Peyer's patch (tissue), 4 donors: ENCODE results near the gene CRY2. TPM values are rescaled to one million over a fixed set of nuclear protein-coding genes. Genes with fewer than 3 reads are reported as not detected.

Experiments used
- DNase-seq, 3 donors: peaks; one replicate each; pipeline ENCODE4 v3.0.0-alpha.2; 2017 to 2019
- H3K27ac ChIP-seq, 4 donors: fragments of 200-600 bp; sonication (generic); one replicate each; pipeline ENCODE4 v1.5.1; 2016 to 2019
- H3K27me3 ChIP-seq, 2 donors: fragments of 200-600 bp; sonication (generic); one replicate each; pipeline ENCODE4 v1.5.1; 2019
- H3K36me3 ChIP-seq, 3 donors: fragments of 200-600 bp; sonication (generic); one replicate each; pipeline ENCODE4 v1.5.1; 2016 to 2019
- H3K4me1 ChIP-seq, 4 donors: fragments of 200-600 bp; sonication (generic); one replicate each; pipeline ENCODE4 v1.5.1; 2016 to 2019
- H3K4me3 ChIP-seq, 4 donors: fragments of 200-600 bp; sonication (generic); 1 replicate in 3 of 4; 2 replicates in 1 of 4; pipeline ENCODE4 v1.5.1; 2016 to 2019; ENCODE audit warnings: mild to moderate bottlenecking in 1 of 4
- H3K9me3 ChIP-seq, 4 donors: fragments of 200-600 bp; sonication (generic); one replicate each; pipeline ENCODE4 v1.5.1; 2016 to 2019; ENCODE audit warnings: mild to moderate bottlenecking in 1 of 4
- CTCF ChIP-seq, 6 experiments: fragments of 450-650 bp in 4 of 6; fragments of 200-600 bp in 2 of 6; sonication (generic) in 1 of 6; IDR thresholded peaks; one replicate each; pipeline ENCODE4 v1.5.1; 2017 to 2019; ENCODE audit warnings: antibody characterized with exemption in 6 of 6, mild to moderate bottlenecking in 3 of 6, moderate library complexity in 1 of 6
- POLR2A ChIP-seq, 2 donors: fragments of 450-650 bp; IDR thresholded peaks; one replicate each; pipeline ENCODE4 v1.5.1; 2017; ENCODE audit warnings: antibody characterized with exemption in 2 of 2, mild to moderate bottlenecking in 2 of 2, moderate library complexity in 2 of 2
- total RNA-seq, 4 donors: library from RNA; depleted of rRNA; stranded (reverse); fragments of >200 nt; gene quantifications; one replicate each; pipeline ENCODE4 v1.1.0, GENCODE V29; 2016

Gene CRY2
- total RNA-seq, 4 donors from 2014 or later, result 37.7 to 67.6 (median 66.0) TPM

- no peak for DNase-seq
- Histone ChIP-seq H3K4me1 (peaks cover 4 to 38% (median 18%) of the 10 kb centered on the region in 4 donors), H3K27me3 (no peaks in the 10 kb centered on the region), H3K36me3 (no peaks in the 10 kb centered on the region), H3K9me3 (no peaks in the 10 kb centered on the region), H3K4me3 (no peak overlapping the region), H3K27ac (peak overlapping the region in 3 of 4 donors; percentile 60 to 90 (median 81))
- TF ChIP-seq POLR2A (IDR thresholded peaks at IDR 0.05), result no peak
- TF ChIP-seq CTCF (IDR thresholded peaks at IDR 0.05), result no peak
Measured at GRCh38 chr11:45802531-45803317, 44.6 kb upstream of the CRY2 start.

DNA sequence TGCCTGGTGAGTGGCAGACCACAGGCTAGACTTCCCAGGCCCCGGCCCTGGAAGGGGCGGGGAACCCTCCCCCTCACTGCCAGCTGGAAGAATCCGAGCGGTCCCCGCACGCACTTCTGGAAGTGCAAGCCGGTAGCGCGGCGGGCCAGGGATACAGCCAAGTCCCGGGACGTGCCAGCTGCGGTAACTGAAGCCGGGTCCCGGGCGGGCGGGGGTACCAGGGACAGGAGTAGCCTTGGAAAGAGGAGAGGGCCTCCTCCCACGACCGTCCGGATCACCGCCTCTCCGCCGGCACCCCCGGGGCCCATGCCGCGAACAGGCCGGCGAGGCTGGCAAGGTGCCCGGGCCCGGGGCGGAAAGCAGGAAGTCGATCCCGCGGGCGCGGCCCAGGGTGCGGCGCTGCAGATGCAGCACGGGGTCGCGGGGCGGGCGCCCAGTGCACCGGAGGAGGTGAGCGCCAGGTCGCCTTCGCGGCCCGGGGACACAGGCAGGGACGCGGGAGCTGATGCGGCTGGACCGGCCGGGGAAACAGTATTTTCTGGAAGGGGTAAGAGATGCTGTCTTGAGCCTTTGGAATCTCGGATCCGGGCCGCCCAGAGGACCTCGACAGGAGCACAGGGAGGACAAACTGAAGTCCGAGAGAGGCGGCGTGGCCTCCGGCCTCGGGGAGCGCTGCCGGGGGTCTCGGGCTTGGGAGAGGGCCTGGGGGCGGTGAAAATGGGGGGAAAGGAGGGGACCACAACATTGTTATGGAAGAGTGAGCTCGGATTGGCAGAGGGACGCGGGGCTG, 43.1 kb upstream of the CRY2 start:
- no peaks in the 10 kb centered on the region for H3K27me3 ChIP-seq
- H3K36me3 ChIP-seq, result peaks cover 0 to 4% (median 0%) of the 10 kb centered on the region in 3 donors
- DNase-seq, result peak; percentile 79 to 98 (median 94)
- H3K4me3 ChIP-seq, result peak overlapping the region; percentile 60 to 83 (median 70)
- TF ChIP-seq CTCF (IDR thresholded peaks at IDR 0.05), result no peak
- TF ChIP-seq POLR2A (IDR thresholded peaks at IDR 0.05), result peak; percentile 85 to 89
- peak overlapping the region; percentile 84 to 98 (median 92) for H3K27ac ChIP-seq
- H3K9me3 ChIP-seq, result no peaks in the 10 kb centered on the region
- peaks cover 4 to 46% (median 19%) of the 10 kb centered on the region in 4 donors for H3K4me1 ChIP-seq

- DNase-seq, result peak; percentile 97 to 99 (median 99)
- Histone ChIP-seq H3K9me3 (no peaks in the 10 kb centered on the region), H3K36me3 (peaks cover 0 to 8% (median 0%) of the 10 kb centered on the region in 3 donors), H3K27me3 (no peaks in the 10 kb centered on the region), H3K4me3 (peak within 1 kb of the TSS; percentile 60 to 83 (median 70)), H3K27ac (peak within 1 kb of the TSS; percentile 84 to 98 (median 92)), H3K4me1 (peaks cover 4 to 46% (median 19%) of the 10 kb centered on the region in 4 donors)
- TF ChIP-seq POLR2A (IDR thresholded peaks at IDR 0.05) (peak; percentile 86 to 97), CTCF (IDR thresholded peaks at IDR 0.05) (peak in 3 of 6 experiments; percentile 5 to 16 (median 10))
Measured at GRCh38 chr11:45804761-45805304, 42.4 kb upstream of the CRY2 start, which contains the start of gene SLC35C1. SLC35C1 (plus strand) TSS chr11:45805149; CDS start chr11:45805802, 653 bp downstream.

DNA sequence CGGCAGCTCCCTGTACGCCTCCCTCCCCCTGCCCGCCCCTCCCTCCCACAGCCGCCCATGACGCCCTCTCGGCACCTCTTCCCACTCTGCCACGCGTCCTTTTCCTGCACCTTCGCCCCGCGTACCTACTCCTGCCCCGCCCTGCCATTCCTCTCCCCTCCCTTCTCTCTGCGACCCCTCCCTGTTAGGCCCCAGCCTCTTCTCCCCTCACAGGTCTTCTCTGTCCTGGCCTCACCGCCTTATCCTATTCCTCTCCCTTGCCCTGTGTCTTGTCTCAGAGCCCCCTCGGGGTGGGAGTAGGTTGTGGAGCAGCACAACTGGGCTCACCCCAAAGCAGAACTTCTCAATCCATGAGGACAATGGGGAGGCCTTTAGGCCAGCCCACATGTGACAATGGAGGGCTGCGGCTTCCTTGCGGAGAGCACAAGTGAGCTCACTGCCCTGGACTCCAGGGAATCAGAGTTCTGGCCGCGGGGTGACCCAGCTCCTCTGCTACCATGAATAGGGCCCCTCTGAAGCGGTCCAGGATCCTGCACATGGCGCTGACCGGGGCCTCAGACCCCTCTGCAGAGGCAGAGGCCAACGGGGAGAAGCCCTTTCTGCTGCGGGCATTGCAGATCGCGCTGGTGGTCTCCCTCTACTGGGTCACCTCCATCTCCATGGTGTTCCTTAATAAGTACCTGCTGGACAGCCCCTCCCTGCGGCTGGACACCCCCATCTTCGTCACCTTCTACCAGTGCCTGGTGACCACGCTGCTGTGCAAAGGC, 41.8 kb upstream of the CRY2 start:
- TF ChIP-seq CTCF (IDR thresholded peaks at IDR 0.05), result no peak
- TF ChIP-seq POLR2A (IDR thresholded peaks at IDR 0.05), result no peak
- peak overlapping the region; percentile 84 to 98 (median 92) for H3K27ac ChIP-seq
- DNase-seq, result no peak
- peaks cover 4 to 46% (median 19%) of the 10 kb centered on the region in 4 donors for H3K4me1 ChIP-seq
- H3K9me3 ChIP-seq, result no peaks in the 10 kb centered on the region
- peak overlapping the region; percentile 60 to 83 (median 70) for H3K4me3 ChIP-seq
- peaks cover 0 to 14% (median 0%) of the 10 kb centered on the region in 3 donors for H3K36me3 ChIP-seq
- H3K27me3 ChIP-seq, result no peaks in the 10 kb centered on the region
